K562 (cell line): ENCODE measurements around the gene TBL1XR1. TPM values are rescaled to one million over a fixed set of nuclear protein-coding genes. Genes with fewer than 3 reads are reported as not detected.

ENCODE experiments used
- PRMT5 ChIP-seq: sonication (generic); formaldehyde crosslinking; IDR thresholded peaks from 2 replicates; pipeline ENCODE4 v1.5.0; 2020; ENCODE audit warnings: missing genetic modification reagents
- polyA plus RNA-seq, 8 experiments: library from polyadenylated mRNA; depleted of rRNA in 4 of 8; stranded (reverse) in 5 of 8; unstranded in 3 of 8; fragments of >200 nt; fragmentation: Nextera tagmentation in 2 of 8; fragmentation: Illumina TruSeq in 1 of 8; extraction: Ambion mirVana in 2 of 8; extraction: Trizol in 1 of 8; gene quantifications; 2 replicates each; pipeline versions ENCODE4 v1.2.1 to v1.2.3, GENCODE V29; 2011 to 2014; ENCODE audit warnings: inconsistent platforms in 1 of 8, missing spikeins in 1 of 8
- small RNA-seq: library from RNA; depleted of rRNA; stranded (forward); fragments of <200 nt; gene quantifications from one replicate; pipeline ENCODE3, GENCODE V24; 2014
- total RNA-seq, 7 experiments: library from RNA; depleted of rRNA in 6 of 7; stranded (reverse); fragments of >200 nt in 6 of 7; fragmentation: Illumina TruSeq in 2 of 7; extraction: Trizol in 2 of 7; gene quantifications; 2 replicates each; pipeline versions ENCODE4 v1.2.1 to v1.2.3, GENCODE V29; 2011 to 2021; ENCODE audit warnings: low replicate concordance in 1 of 7
- TF ChIP-seq, protein P1 (sequence below), 2 experiments: IDR thresholded peaks; 2 replicates each; pipeline ENCODE4 v1.6.1; 2012; ENCODE audit warnings: improper control_type of control experiment in 2 of 2, low read depth in 2 of 2, low read length in 2 of 2, borderline replicate concordance in 1 of 2

The TBL1XR1 gene
- total and polyA plus RNA-seq, 9 of the 15 experiments (the other 6 are each of a cell fraction or from before 2014, with no cell fraction given), result 19.6 to 171 (median 83.3) TPM

DNA sequence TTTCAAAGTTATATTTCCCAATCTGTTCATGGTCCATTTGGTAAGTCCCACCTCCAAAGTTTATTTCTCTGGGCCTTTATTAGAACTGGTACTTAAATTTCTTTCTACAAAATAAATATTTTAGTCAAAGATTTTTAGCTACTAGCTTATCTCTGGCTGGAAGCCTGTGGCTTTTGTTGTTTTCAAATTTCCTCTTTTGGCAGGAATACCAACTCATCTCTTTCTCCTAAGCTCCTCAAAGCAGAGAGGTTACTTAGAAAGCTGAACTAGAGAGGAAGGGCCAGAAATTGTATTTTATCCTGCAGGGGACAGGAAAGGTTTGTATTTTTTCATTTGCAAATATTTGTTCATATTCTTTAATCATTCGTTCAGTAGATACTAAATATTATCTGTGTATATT lies 227.8 kb downstream of the TBL1XR1 start (continued):
- TF ChIP-seq, protein P1, sequence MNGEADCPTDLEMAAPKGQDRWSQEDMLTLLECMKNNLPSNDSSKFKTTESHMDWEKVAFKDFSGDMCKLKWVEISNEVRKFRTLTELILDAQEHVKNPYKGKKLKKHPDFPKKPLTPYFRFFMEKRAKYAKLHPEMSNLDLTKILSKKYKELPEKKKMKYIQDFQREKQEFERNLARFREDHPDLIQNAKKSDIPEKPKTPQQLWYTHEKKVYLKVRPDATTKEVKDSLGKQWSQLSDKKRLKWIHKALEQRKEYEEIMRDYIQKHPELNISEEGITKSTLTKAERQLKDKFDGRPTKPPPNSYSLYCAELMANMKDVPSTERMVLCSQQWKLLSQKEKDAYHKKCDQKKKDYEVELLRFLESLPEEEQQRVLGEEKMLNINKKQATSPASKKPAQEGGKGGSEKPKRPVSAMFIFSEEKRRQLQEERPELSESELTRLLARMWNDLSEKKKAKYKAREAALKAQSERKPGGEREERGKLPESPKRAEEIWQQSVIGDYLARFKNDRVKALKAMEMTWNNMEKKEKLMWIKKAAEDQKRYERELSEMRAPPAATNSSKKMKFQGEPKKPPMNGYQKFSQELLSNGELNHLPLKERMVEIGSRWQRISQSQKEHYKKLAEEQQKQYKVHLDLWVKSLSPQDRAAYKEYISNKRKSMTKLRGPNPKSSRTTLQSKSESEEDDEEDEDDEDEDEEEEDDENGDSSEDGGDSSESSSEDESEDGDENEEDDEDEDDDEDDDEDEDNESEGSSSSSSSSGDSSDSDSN (IDR thresholded peaks at IDR 0.05; ENCODE audit: borderline replicate concordance in 1 of 2, low read depth in 2 of 2, low read length in 2 of 2), result no peak
- no peak for TF ChIP-seq PRMT5

Small RNA genes within 50 kb of the gene (small RNA-seq; reads per million reads assigned to genes)
- gene RF00019 (not detected), gene RNU6-681P (not detected)
